HepG2 (cell line): ENCODE data around the gene FAM47A. TPM values are rescaled to one million over a fixed set of nuclear protein-coding genes. Genes with fewer than 3 reads are reported as not detected.

ENCODE experiments used
- ATAC-seq: fragments of 200-7000 bp; cut with Tn5 transposase; 3 replicates; pipeline ENCODE4 v1.9.1; 2020; ENCODE audit warnings: mild to moderate bottlenecking, moderate library complexity
- BruUV-seq: library from RNA; stranded (reverse); fragments of 400-500 nt; replicated peaks from 2 replicates; lab custom pipeline; 2021; lab: Mats Ljungman, UMichigan
- CTCF ChIA-PET: fragments of 300-600 bp; formaldehyde crosslinking; extraction: SDS; loops from one replicate; lab custom pipeline; 2021; ENCODE audit warnings: low total read pairs, inconsistent platforms, low intra/inter-chr PET ratio; lab: Yijun Ruan, JAX
- POLR2A ChIA-PET: fragments of 350-600 bp; sonication (Branson Sonifier 250); formaldehyde crosslinking; loops from one replicate; lab custom pipeline; 2020; ENCODE audit warnings: antibody characterized with exemption, inconsistent platforms; lab: Yijun Ruan, JAX
- DNase-seq: peaks from one replicate; pipeline ENCODE4 v3.0.0-alpha.2; 2015; ENCODE audit warnings: low spot score
- FAIRE-seq: peaks from 3 replicates; lab custom pipeline; 2011; peaks lifted over from hg19 to GRCh38; lab: Jason Lieb, UNC
- H2AFZ ChIP-seq: one replicate; pipeline ENCODE4 v1.6.1; 2011; ENCODE audit warnings: low read length, inconsistent platforms
- H3K27ac ChIP-seq: fragments of 300-600 bp; 3 replicates; pipeline ENCODE4 v1.8.0; 2011; ENCODE audit warnings: mixed run types, mild to moderate bottlenecking, mixed read lengths, low read length, inconsistent platforms; ENCODE audit not compliant: insufficient read depth; ENCODE audit errors: extremely low read length
- H3K27me3 ChIP-seq, 2 experiments: fragments of 200-600 bp in 1 of 2; 2 replicates in 1 of 2; 3 replicates in 1 of 2; pipeline versions ENCODE4 v1.6.0 to v1.8.0; 2011; ENCODE audit warnings: low read length in 2 of 2, mild to moderate bottlenecking in 2 of 2, moderate library complexity in 2 of 2, inconsistent platforms in 1 of 2; ENCODE audit not compliant: insufficient read depth in 2 of 2, control insufficient read depth in 1 of 2
- H3K36me3 ChIP-seq, 2 experiments: fragments of 200-600 bp in 1 of 2; replicated peaks in 1 of 2; 2 replicates in 1 of 2; 3 replicates in 1 of 2; pipeline versions ENCODE4 v1.5.1 to v1.8.0; 2011; ENCODE audit warnings: low read length in 2 of 2, inconsistent platforms in 1 of 2; ENCODE audit not compliant: insufficient read depth in 2 of 2, control insufficient read depth in 1 of 2
- H3K4me1 ChIP-seq: 2 replicates; pipeline ENCODE4 v1.5.1; 2012; ENCODE audit warnings: low read length, inconsistent platforms; ENCODE audit not compliant: insufficient read depth
- H3K4me2 ChIP-seq: 2 replicates; pipeline ENCODE4 v1.6.0; 2011; ENCODE audit warnings: low read depth, low read length, inconsistent platforms
- H3K4me3 ChIP-seq, 3 experiments: fragments of 200-600 bp in 1 of 3; sonication (generic), shearing (Covaris generic) in 1 of 3; replicated peaks in 1 of 3; 2 replicates each; pipeline ENCODE4 v1.5.1; 2011 to 2016; ENCODE audit warnings: low read length in 3 of 3, inconsistent platforms in 2 of 3, low read depth in 2 of 3, mild to moderate bottlenecking in 2 of 3, control low read depth in 1 of 3, mixed read lengths in 1 of 3; ENCODE audit not compliant: insufficient read depth in 1 of 3
- H3K79me2 ChIP-seq: one replicate; pipeline ENCODE4 v1.6.1; 2011; ENCODE audit warnings: low read length, inconsistent platforms; ENCODE audit not compliant: insufficient read depth
- H3K9ac ChIP-seq: 2 replicates; pipeline ENCODE4 v1.6.0; 2011; ENCODE audit warnings: mild to moderate bottlenecking, low read depth, low read length, inconsistent platforms; ENCODE audit not compliant: insufficient read depth
- H3K9me3 ChIP-seq: 2 replicates; pipeline ENCODE4 v1.5.1; 2012; ENCODE audit warnings: mild to moderate bottlenecking, low read length
- H4K20me1 ChIP-seq: 2 replicates; pipeline ENCODE4 v1.6.0; 2011; ENCODE audit warnings: inconsistent platforms, mild to moderate bottlenecking, low read length, moderate library complexity; ENCODE audit not compliant: insufficient read depth
- GTF2F1 ChIP-seq: fragments of 150-350 bp; IDR thresholded peaks from 2 replicates; pipeline ENCODE4 v1.6.1; 2014; ENCODE audit warnings: low read length
- JARID2 ChIP-seq: sonication (generic); formaldehyde crosslinking; IDR thresholded peaks from 2 replicates; pipeline ENCODE4 v1.8.1; 2023; ENCODE audit warnings: missing genetic modification reagents, inconsistent platforms; ENCODE audit not compliant: insufficient replicate concordance
- RARG ChIP-seq: sonication (generic); formaldehyde crosslinking; IDR thresholded peaks from 2 replicates; pipeline ENCODE4 v1.4.0; 2020; ENCODE audit warnings: low read depth, mild to moderate bottlenecking, missing genetic modification reagents
- SIX1 ChIP-seq: sonication (generic); formaldehyde crosslinking; IDR thresholded peaks from 2 replicates; pipeline ENCODE4 v1.4.0; 2020; ENCODE audit warnings: missing genetic modification reagents, borderline replicate concordance
- SYNCRIP ChIP-seq: fragments of 200-400 bp; formaldehyde crosslinking; IDR thresholded peaks from 2 replicates; pipeline ENCODE4 v1.6.1; 2018; ENCODE audit warnings: mild to moderate bottlenecking, low read depth, low read length; ENCODE audit not compliant: insufficient read depth
- ZNF382 ChIP-seq: sonication (generic); formaldehyde crosslinking; IDR thresholded peaks from 2 replicates; pipeline ENCODE4 v1.5.0; 2020; ENCODE audit warnings: missing genetic modification reagents, mild to moderate bottlenecking, borderline replicate concordance
- ZNF44 ChIP-seq: sonication (generic); formaldehyde crosslinking; IDR thresholded peaks from 2 replicates; pipeline ENCODE4 v1.5.1; 2020; ENCODE audit warnings: mild to moderate bottlenecking, missing genetic modification reagents
- ZNF446 ChIP-seq: sonication (generic); formaldehyde crosslinking; IDR thresholded peaks from 2 replicates; pipeline ENCODE4 v1.5.0; 2020; ENCODE audit warnings: mild to moderate bottlenecking, missing genetic modification reagents
- ZNF589 ChIP-seq: sonication (generic); formaldehyde crosslinking; conservative IDR thresholded peaks from 2 replicates; pipeline ENCODE4 v1.8.0; 2022; ENCODE audit warnings: mild to moderate bottlenecking, moderate library complexity, missing genetic modification reagents
- ZNF773 ChIP-seq: sonication (generic); formaldehyde crosslinking; IDR thresholded peaks from 2 replicates; pipeline ENCODE4 v1.4.0; 2020; ENCODE audit warnings: missing genetic modification reagents, borderline replicate concordance
- ZSCAN12 ChIP-seq: sonication (generic); formaldehyde crosslinking; IDR thresholded peaks from 2 replicates; pipeline ENCODE4 v1.9.0; 2021; ENCODE audit warnings: mild to moderate bottlenecking, missing genetic modification reagents
- WGBS: methylation state at CpG from one replicate; pipeline ENCODE4 v1.1.6; 2017; ENCODE audit warnings: low lambda C conversion rate; 5-methylcytosine and 5-hydroxymethylcytosine counted together
- in situ Hi-C: cut with HindIII; loops from 2 replicates; pipeline ENCODE4 v1.10.0; 2017; ENCODE audit warnings: low pct_unique_long_range_greater_than_20kb; ENCODE audit not compliant: extremely low pct_ligation_motif_present
- intact Hi-C: fragments of 100-400 bp; cut with micrococcal nuclease; formaldehyde crosslinking; loops from one replicate; pipeline ENCODE4 v1.10.0; 2022; ENCODE audit not compliant: unreplicated experiment
- polyA plus RNA-seq, 8 experiments: library from polyadenylated mRNA; depleted of rRNA in 3 of 8; stranded (reverse) in 7 of 8; unstranded in 1 of 8; fragments of >200 nt; fragmentation: Illumina TruSeq in 4 of 8; extraction: Trizol in 4 of 8; gene quantifications; 2 replicates each; pipeline versions ENCODE4 v1.2.1 to v1.2.3, GENCODE V29; 2011 to 2016; ENCODE audit warnings: low read depth in 4 of 8, missing spikeins in 1 of 8, mixed read lengths in 1 of 8; ENCODE audit not compliant: insufficient read depth in 1 of 8
- total RNA-seq, 5 experiments: library from RNA; depleted of rRNA; stranded (reverse); fragments of >200 nt; fragmentation: Illumina TruSeq; extraction: Trizol; gene quantifications; 2 replicates each; pipeline ENCODE4 v1.2.3, GENCODE V29; 2016; ENCODE audit warnings: low read depth in 1 of 5
- TF ChIP-seq, protein P1 (sequence below): sonication (generic); formaldehyde crosslinking; IDR thresholded peaks from 2 replicates; pipeline ENCODE4 v1.4.0; 2020; ENCODE audit warnings: missing genetic modification reagents

The FAM47A gene
- total and polyA plus RNA-seq, 2 of the 13 experiments (the other 11 are each of a cell fraction or from before 2014, with no cell fraction given), result not detected

- TF ChIP-seq ZNF773 (CRISPR knock-in tag), result no peak
- TF ChIP-seq, all 625 proteins: peak for 0
Measured at GRCh38 chrX:34140816-34141215, 8.7 kb upstream of the FAM47A start (continued).

DNA sequence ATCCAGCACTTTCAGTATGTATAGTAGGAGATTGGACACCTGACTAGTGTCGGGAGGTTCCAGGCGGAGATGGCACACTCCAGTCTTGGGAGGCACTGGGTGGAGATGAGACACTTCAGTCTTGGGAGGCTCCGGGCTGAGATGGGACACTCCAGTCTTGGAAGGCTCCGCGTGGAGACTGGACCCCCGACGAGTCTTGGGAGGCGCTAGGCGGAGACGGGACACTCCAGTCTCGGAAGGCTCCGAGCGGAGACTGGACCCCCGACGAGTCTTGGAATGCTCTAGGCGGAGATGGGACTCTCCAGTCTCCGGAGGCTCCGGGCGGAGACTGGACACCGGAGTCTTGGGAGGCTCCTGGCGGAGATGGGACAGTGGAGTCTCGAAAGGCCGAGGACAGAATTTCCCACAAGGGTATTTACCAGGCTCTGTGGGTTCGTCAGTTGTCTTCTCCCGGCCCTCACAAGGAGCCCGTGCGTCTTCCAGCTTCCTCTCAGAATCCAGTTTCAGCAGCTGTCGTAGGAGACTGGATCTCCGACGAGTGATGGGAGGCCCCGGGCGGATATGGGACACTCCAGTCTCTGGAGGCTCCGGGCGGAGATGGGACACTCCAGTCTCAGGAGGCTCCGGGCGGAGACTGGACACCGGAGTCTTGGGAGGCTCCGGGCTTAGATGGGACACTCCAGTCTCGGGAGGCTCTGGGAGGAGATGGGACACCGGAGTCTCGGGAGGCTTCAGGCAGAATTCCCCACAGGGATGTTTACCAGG, 952 bp downstream of the FAM47A start:
- Histone ChIP-seq H3K9me3 (peaks cover 4% of the 10 kb centered on the region; the same call in 1 of the 2 replicates), H3K27me3 (no peaks in the 10 kb centered on the region), H3K79me2 (no peaks in the 10 kb centered on the region), H3K4me1 (no peaks in the 10 kb centered on the region), H3K9ac (no peak overlapping the region), H3K4me2 (no peak overlapping the region), H3K36me3 (no peaks in the 10 kb centered on the region), H2AFZ (no peak overlapping the region), H3K4me3 (no peak overlapping the region), H3K27ac (no peak overlapping the region), H4K20me1 (no peaks in the 10 kb centered on the region)
- CTCF ChIA-PET, result no interaction called here
- intact Hi-C loops (no loop called here), in situ Hi-C loops (no loop called here)
- no CpG with 5 or more reads among the region's 41 CpGs for WGBS
- DNase-seq, result no peak
- POLR2A ChIA-PET, result no interaction called here
- no peak for FAIRE-seq
- no peak for TF ChIP-seq ZSCAN12
- no peak for TF ChIP-seq RARG (CRISPR knock-in tag)
- no peak for TF ChIP-seq JARID2
- no peak for TF ChIP-seq SIX1 (CRISPR knock-in tag)
- BruUV-seq, result no TSS peak
- no peak for ATAC-seq

DNA sequence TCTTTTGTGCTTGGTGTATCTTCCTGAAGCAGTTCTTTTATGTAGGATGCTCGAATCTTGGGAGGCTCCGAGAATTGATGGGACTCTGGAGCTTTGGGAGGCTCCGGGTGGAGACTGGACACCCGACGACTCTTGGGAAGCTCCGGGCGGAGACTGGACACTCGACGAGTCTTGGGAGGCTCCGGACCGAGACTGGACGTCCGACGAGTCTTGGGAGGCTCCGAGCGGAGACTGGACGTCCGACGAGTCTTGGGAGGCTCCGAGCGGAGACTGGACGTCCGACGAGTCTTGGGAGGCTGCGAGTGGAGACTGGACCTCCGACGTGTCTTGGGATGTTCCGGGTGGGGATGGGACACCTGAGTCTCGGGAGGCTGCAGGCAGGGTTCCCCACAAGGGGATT, 1.6 kb downstream of the FAM47A start:
- no TSS peak for BruUV-seq
- peaks cover 11% of the 10 kb centered on the region; the same call in 1 of the 2 replicates for H3K9me3 ChIP-seq
- ATAC-seq, result no peak
- H3K4me2 ChIP-seq, result no peak overlapping the region
- no peaks in the 10 kb centered on the region for H4K20me1 ChIP-seq
- H3K36me3 ChIP-seq, result no peaks in the 10 kb centered on the region
- no peak overlapping the region for H3K9ac ChIP-seq
- in situ Hi-C loops, result no loop called here
- TF ChIP-seq, protein P1, sequence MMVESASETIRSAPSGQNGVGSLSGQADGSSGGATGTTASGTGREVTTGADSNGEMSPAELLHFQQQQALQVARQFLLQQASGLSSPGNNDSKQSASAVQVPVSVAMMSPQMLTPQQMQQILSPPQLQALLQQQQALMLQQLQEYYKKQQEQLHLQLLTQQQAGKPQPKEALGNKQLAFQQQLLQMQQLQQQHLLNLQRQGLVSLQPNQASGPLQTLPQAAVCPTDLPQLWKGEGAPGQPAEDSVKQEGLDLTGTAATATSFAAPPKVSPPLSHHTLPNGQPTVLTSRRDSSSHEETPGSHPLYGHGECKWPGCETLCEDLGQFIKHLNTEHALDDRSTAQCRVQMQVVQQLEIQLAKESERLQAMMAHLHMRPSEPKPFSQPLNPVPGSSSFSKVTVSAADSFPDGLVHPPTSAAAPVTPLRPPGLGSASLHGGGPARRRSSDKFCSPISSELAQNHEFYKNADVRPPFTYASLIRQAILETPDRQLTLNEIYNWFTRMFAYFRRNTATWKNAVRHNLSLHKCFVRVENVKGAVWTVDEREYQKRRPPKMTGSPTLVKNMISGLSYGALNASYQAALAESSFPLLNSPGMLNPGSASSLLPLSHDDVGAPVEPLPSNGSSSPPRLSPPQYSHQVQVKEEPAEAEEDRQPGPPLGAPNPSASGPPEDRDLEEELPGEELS (CRISPR knock-in tag), result no peak
- TF ChIP-seq SYNCRIP, result no peak
- no peak for TF ChIP-seq ZNF382
- no peak for TF ChIP-seq ZNF44 (CRISPR knock-in tag)
- TF ChIP-seq ZNF446 (CRISPR knock-in tag), result no peak
- no peak for TF ChIP-seq ZNF589 (CRISPR knock-in tag)
- no peak for TF ChIP-seq GTF2F1
- H3K27me3 ChIP-seq, result no peaks in the 10 kb centered on the region
- intact Hi-C loops, result no loop called here
- H3K4me1 ChIP-seq, result no peaks in the 10 kb centered on the region
- no peak overlapping the region for H2AFZ ChIP-seq
- CTCF ChIA-PET, result no interaction called here
- no peak overlapping the region for H3K4me3 ChIP-seq
- no peak for FAIRE-seq
- H3K79me2 ChIP-seq, result no peaks in the 10 kb centered on the region
- H3K27ac ChIP-seq, result no peak overlapping the region
- POLR2A ChIA-PET, result no interaction called here
- no CpG with 5 or more reads among the region's 29 CpGs for WGBS
- no peak for DNase-seq
